HFFc6 (cell line): ENCODE data around the gene FOSB. TPM values are rescaled to one million over a fixed set of nuclear protein-coding genes. Genes with fewer than 3 reads are reported as not detected.

Source experiments
- DNase-seq: peaks from one replicate; pipeline ENCODE4 v3.0.0-alpha.2; 2018
- H3K27ac Mint-ChIP-seq: 2 replicates; pipeline ENCODE4 v1.8.0; 2020; ENCODE audit warnings: mild to moderate bottlenecking, mixed read lengths
- H3K27me3 Mint-ChIP-seq: 2 replicates; pipeline ENCODE4 v1.8.0; 2021; ENCODE audit warnings: mild to moderate bottlenecking, moderate library complexity, mixed read lengths; ENCODE audit not compliant: insufficient read depth
- H3K36me3 Mint-ChIP-seq: 2 replicates; pipeline ENCODE4 v1.8.0; 2021; ENCODE audit warnings: low read depth, mixed read lengths
- H3K4me1 Mint-ChIP-seq: 2 replicates; pipeline ENCODE4 v1.8.0; 2020; ENCODE audit warnings: low read depth, mixed read lengths
- H3K4me3 Mint-ChIP-seq: 2 replicates; pipeline ENCODE4 v1.8.0; 2020; ENCODE audit warnings: mild to moderate bottlenecking, moderate library complexity, mixed read lengths
- H3K9me3 Mint-ChIP-seq: 2 replicates; pipeline ENCODE4 v1.8.0; 2020; ENCODE audit warnings: mild to moderate bottlenecking, mixed read lengths
- CTCF ChIP-seq: fragments of 200-600 bp; sonication (generic); IDR thresholded peaks from 2 replicates; pipeline ENCODE4 v1.5.0; 2021; ENCODE audit warnings: antibody characterized with exemption, mild to moderate bottlenecking
- total RNA-seq, 6 experiments: library from RNA; stranded (reverse); fragmentation: NEBNext Ultra II Directional; extraction: Animal tissue kit (Norgen Biotek cat#: 25700); gene quantifications; 2 replicates in 1 of 6; 3 replicates in 5 of 6; pipeline ENCODE4 v1.2.3, GENCODE V29; 2021

Gene FOSB
- total RNA-seq, 6 experiments from 2014 or later: 35.0 to 71.5 (median 62.9) TPM

GRCh38 chr19:45485305-45486077 lies 17.7 kb downstream of the FOSB start:
- peak overlapping the region; percentile 82 for H3K27ac Mint-ChIP-seq
- H3K9me3 Mint-ChIP-seq: no peaks in the 10 kb centered on the region

GRCh38 chr19:45488708-45489107 lies 20.9 kb downstream of the FOSB start:
- Mint-ChIP-seq H3K27ac (no peak overlapping the region), H3K36me3 (no peaks in the 10 kb centered on the region), H3K9me3 (no peaks in the 10 kb centered on the region), H3K27me3 (no peaks in the 10 kb centered on the region; the same call in 1 of the 2 replicates), H3K4me3 (no peak overlapping the region), H3K4me1 (peaks cover 22% of the 10 kb centered on the region)
- TF ChIP-seq CTCF: no peak
- no peak for DNase-seq

More at GRCh38 chr19:45485305-45486077, 17.7 kb downstream of the FOSB start:
- peak; percentile 94 for DNase-seq
- Mint-ChIP-seq H3K4me1 (peaks cover 7% of the 10 kb centered on the region), H3K4me3 (peak overlapping the region; percentile 94), H3K27me3 (no peaks in the 10 kb centered on the region; the same call in 1 of the 2 replicates), H3K36me3 (no peaks in the 10 kb centered on the region)
- TF ChIP-seq CTCF: peak; percentile 85

- H3K36me3 Mint-ChIP-seq: no peaks in the 10 kb centered on the region
- no peak overlapping the region for H3K27ac Mint-ChIP-seq
- H3K27me3 Mint-ChIP-seq: no peaks in the 10 kb centered on the region; the same call in 1 of the 2 replicates
- H3K4me1 Mint-ChIP-seq: peaks cover 18% of the 10 kb centered on the region
- DNase-seq: no peak
- no peaks in the 10 kb centered on the region for H3K9me3 Mint-ChIP-seq
- TF ChIP-seq CTCF: no peak
- no peak overlapping the region for H3K4me3 Mint-ChIP-seq
Observed at GRCh38 chr19:45489216-45489855, 21.5 kb downstream of the FOSB start.

- H3K9me3 Mint-ChIP-seq: no peaks in the 10 kb centered on the region
- H3K36me3 Mint-ChIP-seq: no peaks in the 10 kb centered on the region
- H3K27ac Mint-ChIP-seq: no peak overlapping the region
- H3K4me1 Mint-ChIP-seq: peaks cover 19% of the 10 kb centered on the region
- H3K4me3 Mint-ChIP-seq: peak overlapping the region; percentile 93
- TF ChIP-seq CTCF: no peak
- peaks cover 1% of the 10 kb centered on the region; the same call in 1 of the 2 replicates for H3K27me3 Mint-ChIP-seq
- DNase-seq: no peak
Observed at GRCh38 chr19:45492137-45492626, 24.4 kb downstream of the FOSB start.

GRCh38 chr19:45492627-45493470 lies 25.1 kb downstream of the FOSB start:
- Mint-ChIP-seq H3K27ac (peak overlapping the region; percentile 76), H3K4me1 (peaks cover 24% of the 10 kb centered on the region), H3K9me3 (no peaks in the 10 kb centered on the region), H3K36me3 (no peaks in the 10 kb centered on the region), H3K4me3 (peak overlapping the region; percentile 93), H3K27me3 (peaks cover 2% of the 10 kb centered on the region)
- TF ChIP-seq CTCF: no peak
- DNase-seq: peak; percentile 85
